Fibroblast of pulmonary artery (primary cell): ENCODE results near the gene EZH1.
A peak's percentile ranks its signal among the peaks of the same experiment; 100 is the strongest.

Experiments used
- DNase-seq: peaks from one replicate; pipeline ENCODE4 v3.0.0-alpha.2; 2010; ENCODE audit warnings: low read depth
- H3K4me3 ChIP-seq: replicated peaks from 2 replicates; pipeline ENCODE4 v1.5.1; 2011; ENCODE audit warnings: low read depth, mild to moderate bottlenecking, control low read depth, low read length, moderate library complexity
- TF ChIP-seq, protein P1 (sequence below): IDR thresholded peaks from 2 replicates; pipeline ENCODE4 v1.5.1; 2011; ENCODE audit warnings: mild to moderate bottlenecking, control low read depth, low read length, inconsistent platforms; ENCODE audit errors: missing control alignments

The EZH1 gene

GRCh38 chr17:42709561-42709960 lies 35.3 kb downstream of the EZH1 start:
- TF ChIP-seq, protein P1, sequence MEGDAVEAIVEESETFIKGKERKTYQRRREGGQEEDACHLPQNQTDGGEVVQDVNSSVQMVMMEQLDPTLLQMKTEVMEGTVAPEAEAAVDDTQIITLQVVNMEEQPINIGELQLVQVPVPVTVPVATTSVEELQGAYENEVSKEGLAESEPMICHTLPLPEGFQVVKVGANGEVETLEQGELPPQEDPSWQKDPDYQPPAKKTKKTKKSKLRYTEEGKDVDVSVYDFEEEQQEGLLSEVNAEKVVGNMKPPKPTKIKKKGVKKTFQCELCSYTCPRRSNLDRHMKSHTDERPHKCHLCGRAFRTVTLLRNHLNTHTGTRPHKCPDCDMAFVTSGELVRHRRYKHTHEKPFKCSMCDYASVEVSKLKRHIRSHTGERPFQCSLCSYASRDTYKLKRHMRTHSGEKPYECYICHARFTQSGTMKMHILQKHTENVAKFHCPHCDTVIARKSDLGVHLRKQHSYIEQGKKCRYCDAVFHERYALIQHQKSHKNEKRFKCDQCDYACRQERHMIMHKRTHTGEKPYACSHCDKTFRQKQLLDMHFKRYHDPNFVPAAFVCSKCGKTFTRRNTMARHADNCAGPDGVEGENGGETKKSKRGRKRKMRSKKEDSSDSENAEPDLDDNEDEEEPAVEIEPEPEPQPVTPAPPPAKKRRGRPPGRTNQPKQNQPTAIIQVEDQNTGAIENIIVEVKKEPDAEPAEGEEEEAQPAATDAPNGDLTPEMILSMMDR = no peak
- peak; percentile 8 for DNase-seq
- H3K4me3 ChIP-seq = no peak overlapping the region

DNA sequence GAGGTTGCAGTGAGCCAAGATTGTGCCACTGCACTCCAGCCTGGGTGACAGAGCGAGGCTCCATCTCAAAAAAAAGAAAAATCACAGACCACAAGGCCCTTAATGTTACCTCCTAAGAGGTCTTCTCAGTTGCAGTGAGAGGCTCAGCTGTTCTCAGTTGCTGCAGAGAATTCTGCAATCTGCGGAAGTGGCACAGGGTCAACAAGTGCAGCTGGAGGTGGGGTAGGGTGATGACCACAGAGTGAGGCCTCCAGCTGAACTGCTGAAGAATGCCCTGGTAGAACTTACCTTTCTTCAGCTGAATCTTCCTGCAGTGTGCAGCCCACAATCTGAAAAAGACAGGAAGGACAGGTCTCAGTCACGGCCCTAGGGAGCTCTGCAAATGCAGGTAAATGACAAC lies 36.3 kb downstream of the EZH1 start:
- H3K4me3 ChIP-seq = no peak overlapping the region
- no peak for DNase-seq
- TF ChIP-seq, protein P1 = no peak

DNA sequence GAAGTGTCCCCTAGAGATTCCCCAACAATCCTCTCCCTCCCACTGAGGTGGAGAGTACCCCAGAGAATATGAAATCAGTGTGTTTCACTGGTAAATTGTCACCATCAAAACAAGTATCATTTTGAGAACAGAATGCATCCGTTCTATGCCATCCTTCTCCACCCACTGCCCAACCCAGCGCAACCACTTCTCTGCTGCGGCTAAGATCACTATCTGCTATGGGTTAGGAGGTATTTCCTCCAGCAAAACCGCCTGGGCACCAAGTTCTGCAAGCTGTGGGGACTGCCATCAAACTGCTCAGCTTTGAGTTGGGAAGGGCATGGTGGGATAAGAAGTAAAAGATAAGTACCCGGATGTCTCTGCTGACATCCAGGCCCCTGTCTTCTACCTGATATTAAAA lies 38.1 kb downstream of the EZH1 start:
- no peak overlapping the region for H3K4me3 ChIP-seq
- TF ChIP-seq, protein P1 = no peak
- DNase-seq = no peak

GRCh38 chr17:42704837-42705494 lies 39.9 kb downstream of the EZH1 start:
- no peak for DNase-seq
- no peak overlapping the region for H3K4me3 ChIP-seq
- TF ChIP-seq, protein P1 = no peak

DNA sequence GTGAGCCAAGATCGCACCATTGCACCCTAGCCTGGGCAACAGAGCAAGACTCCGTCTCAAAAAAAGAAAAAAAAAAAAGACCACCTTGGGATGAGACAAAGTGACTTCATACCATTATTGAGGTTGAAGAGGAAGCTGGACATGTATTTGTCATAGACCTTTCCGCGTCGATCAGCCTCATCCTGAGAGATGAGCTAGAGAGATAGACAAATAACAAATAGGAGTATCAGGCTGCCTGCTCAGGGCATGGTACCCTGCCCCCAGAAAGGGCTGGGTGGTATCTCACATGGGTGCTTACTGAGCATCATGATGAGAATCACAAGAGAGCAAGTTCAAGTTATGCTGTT lies 40.4 kb downstream of the EZH1 start:
- TF ChIP-seq, protein P1 = no peak
- H3K4me3 ChIP-seq = no peak overlapping the region
- no peak for DNase-seq

DNA sequence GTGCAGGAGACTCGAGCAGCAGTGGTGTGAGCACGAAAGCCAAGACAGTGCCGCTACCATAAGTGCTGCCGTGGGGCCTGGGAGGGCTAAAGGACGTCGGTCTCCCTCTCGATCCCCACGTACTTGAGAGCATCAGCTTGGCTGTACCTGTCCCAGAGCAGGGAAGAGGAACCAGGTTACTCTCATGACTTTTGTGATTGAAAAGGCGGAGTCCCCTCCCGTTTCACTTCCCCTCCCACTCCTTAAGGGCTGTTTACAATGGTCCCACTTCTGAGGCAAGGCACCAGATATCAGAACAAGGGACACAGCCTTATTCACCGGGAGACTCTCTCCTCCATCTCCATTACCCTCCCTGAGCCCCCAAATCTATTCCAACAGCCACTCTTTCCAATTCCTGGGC lies 42.4 kb downstream of the EZH1 start:
- no peak for DNase-seq
- H3K4me3 ChIP-seq = no peak overlapping the region
- TF ChIP-seq, protein P1 = no peak

- TF ChIP-seq, protein P1 = no peak
- no peak overlapping the region for H3K4me3 ChIP-seq
These were observed 44.1 kb downstream of the EZH1 start for GRCh38 chr17:42700586-42701289.

More at GRCh38 chr17:42700586-42701289, 44.1 kb downstream of the EZH1 start:
- DNase-seq = no peak
